H1 (cell line): ENCODE results near the gene SCN10A. TPM values are rescaled to one million over a fixed set of nuclear protein-coding genes. Genes with fewer than 3 reads are reported as not detected.

Experiments used
- CTCF ChIA-PET: fragments of 300-600 bp; sonication (Branson Sonifier 250); formaldehyde crosslinking; loops from one replicate; lab custom pipeline; 2021; ENCODE audit not compliant: partially characterized antibody; lab: Charles Lee
- POLR2A ChIA-PET: fragments of 300-600 bp; sonication (Branson Sonifier 250); formaldehyde crosslinking; loops from one replicate; lab custom pipeline; 2021; ENCODE audit warnings: inconsistent platforms; ENCODE audit not compliant: partially characterized antibody; lab: Charles Lee
- DNase-seq, 2 experiments: peaks; one replicate each; pipeline versions ENCODE4 v3.0.0 to v3.0.0-alpha.2; 2010 to 2022; ENCODE audit warnings: low spot score in 2 of 2, low read depth in 1 of 2, mixed read lengths in 1 of 2
- FAIRE-seq: peaks from 2 replicates; lab custom pipeline; 2011; peaks lifted over from hg19 to GRCh38; lab: Jason Lieb, UNC
- H2AFZ ChIP-seq: 2 replicates; pipeline ENCODE4 v1.8.1; 2012; ENCODE audit warnings: low read length, inconsistent platforms
- H2AK5ac ChIP-seq: 2 replicates; pipeline ENCODE4 v1.6.1; 2013; ENCODE audit warnings: low read depth, low read length
- H2BK120ac ChIP-seq: replicated peaks from 2 replicates; pipeline ENCODE3; 2013; ENCODE audit warnings: low read depth, low read length, inconsistent platforms
- H2BK12ac ChIP-seq: 2 replicates; pipeline ENCODE4 v1.6.1; 2013; ENCODE audit warnings: low read depth, low read length
- H2BK15ac ChIP-seq: 2 replicates; pipeline ENCODE4 v1.6.1; 2013; ENCODE audit warnings: low read length
- H2BK20ac ChIP-seq: 2 replicates; pipeline ENCODE4 v1.6.1; 2013; ENCODE audit warnings: low read length
- H2BK5ac ChIP-seq: 2 replicates; pipeline ENCODE4 v1.6.1; 2013; ENCODE audit warnings: low read depth, low read length
- H3K14ac ChIP-seq: 2 replicates; pipeline ENCODE4 v1.6.1; 2013; ENCODE audit warnings: inconsistent platforms; ENCODE audit not compliant: insufficient read length
- H3K18ac ChIP-seq: 2 replicates; pipeline ENCODE4 v1.6.1; 2013; ENCODE audit warnings: low read length; ENCODE audit errors: extremely low read depth
- H3K23ac ChIP-seq: 2 replicates; pipeline ENCODE4 v1.6.1; 2013; ENCODE audit warnings: inconsistent platforms; ENCODE audit not compliant: insufficient read length
- H3K23me2 ChIP-seq: 2 replicates; pipeline ENCODE4 v1.6.1; 2013; ENCODE audit warnings: low read depth, low read length
- H3K27ac ChIP-seq: 2 replicates; pipeline ENCODE4 v1.6.1; 2011; ENCODE audit warnings: low read depth, low read length, inconsistent platforms
- H3K27me3 ChIP-seq, 4 experiments: replicated peaks in 1 of 4; 1 replicate in 1 of 4; 2 replicates in 3 of 4; pipeline versions ENCODE4 v1.6.1 to v1.8.1; 2011 to 2013; ENCODE audit warnings: low read length in 3 of 4, mild to moderate bottlenecking in 3 of 4, inconsistent platforms in 2 of 4, mixed read lengths in 2 of 4, moderate library complexity in 1 of 4; ENCODE audit not compliant: control insufficient read depth in 3 of 4, insufficient read depth in 3 of 4; ENCODE audit errors: extremely low read depth in 1 of 4
- H3K36me3 ChIP-seq, 4 experiments: 2 replicates each; pipeline versions ENCODE4 v1.6.1 to v1.8.1; 2011 to 2013; ENCODE audit warnings: mild to moderate bottlenecking in 4 of 4, low read length in 3 of 4, moderate library complexity in 2 of 4, control low read depth in 1 of 4, inconsistent platforms in 1 of 4; ENCODE audit not compliant: insufficient read depth in 4 of 4, control insufficient read depth in 2 of 4
- H3K4ac ChIP-seq: replicated peaks from 2 replicates; pipeline ENCODE3; 2013; ENCODE audit warnings: low read length, low read depth, mixed read lengths, inconsistent platforms; ENCODE audit not compliant: insufficient read length
- H3K4me1 ChIP-seq, 4 experiments: replicated peaks in 1 of 4; 1 replicate in 1 of 4; 2 replicates in 3 of 4; pipeline versions ENCODE4 v1.6.1 to v1.8.1; 2011 to 2013; ENCODE audit warnings: low read length in 3 of 4, inconsistent platforms in 2 of 4, mixed read lengths in 1 of 4; ENCODE audit not compliant: insufficient read depth in 4 of 4, control insufficient read depth in 3 of 4
- H3K4me2 ChIP-seq, 2 experiments: 2 replicates each; pipeline versions ENCODE4 v1.6.1 to v1.8.1; 2011 to 2013; ENCODE audit warnings: low read depth in 2 of 2, low read length in 2 of 2, control low read depth in 1 of 2, inconsistent platforms in 1 of 2, mild to moderate bottlenecking in 1 of 2; ENCODE audit not compliant: insufficient read depth in 1 of 2
- H3K4me3 ChIP-seq, 4 experiments: fragments of 200-600, 300-600 bp in 1 of 4; sonication (generic), shearing (Covaris generic), sonication (Bioruptor Twin) in 1 of 4; 2 replicates each; pipeline versions ENCODE4 v1.5.1 to v1.8.1; 2011 to 2016; ENCODE audit warnings: low read length in 4 of 4, low read depth in 3 of 4, control low read depth in 2 of 4, inconsistent platforms in 2 of 4, mild to moderate bottlenecking in 2 of 4, mixed read lengths in 1 of 4, moderate library complexity in 1 of 4; ENCODE audit not compliant: insufficient read depth in 2 of 4; ENCODE audit errors: extremely low read depth in 1 of 4
- H3K56ac ChIP-seq: replicated peaks from 2 replicates; pipeline ENCODE3; 2013; ENCODE audit warnings: low read depth, mild to moderate bottlenecking, mixed read lengths, low read length, inconsistent platforms; ENCODE audit not compliant: insufficient read length
- H3K79me1 ChIP-seq: 2 replicates; pipeline ENCODE4 v1.6.1; 2013; ENCODE audit warnings: low read depth, low read length, control low read depth
- H3K79me2 ChIP-seq, 2 experiments: 2 replicates each; pipeline versions ENCODE4 v1.6.1 to v1.8.1; 2012 to 2013; ENCODE audit warnings: low read length in 2 of 2, mild to moderate bottlenecking in 2 of 2, inconsistent platforms in 1 of 2; ENCODE audit not compliant: insufficient read depth in 2 of 2, control insufficient read depth in 1 of 2
- H3K9ac ChIP-seq, 4 experiments: replicated peaks in 1 of 4; 1 replicate in 1 of 4; 2 replicates in 3 of 4; pipeline versions ENCODE4 v1.6.1 to v1.8.1; 2011 to 2013; ENCODE audit warnings: low read depth in 3 of 4, low read length in 3 of 4, control low read depth in 2 of 4, mild to moderate bottlenecking in 2 of 4, moderate library complexity in 2 of 4, inconsistent platforms in 1 of 4; ENCODE audit errors: extremely low read depth in 1 of 4
- H3K9me3 ChIP-seq, 2 experiments: 2 replicates each; pipeline versions ENCODE4 v1.6.1 to v1.8.1; 2012 to 2013; ENCODE audit warnings: mild to moderate bottlenecking in 2 of 2, moderate library complexity in 2 of 2, control low read depth in 1 of 2, inconsistent platforms in 1 of 2, low read depth in 1 of 2, low read length in 1 of 2, mixed read lengths in 1 of 2; ENCODE audit not compliant: insufficient read depth in 2 of 2
- H4K20me1 ChIP-seq, 2 experiments: replicated peaks in 1 of 2; 2 replicates each; pipeline versions ENCODE3 to v1.8.1; 2011 to 2013; ENCODE audit warnings: inconsistent platforms in 2 of 2, low read length in 2 of 2, mild to moderate bottlenecking in 1 of 2; ENCODE audit not compliant: insufficient read depth in 2 of 2, control insufficient read depth in 1 of 2
- H4K5ac ChIP-seq: 2 replicates; pipeline ENCODE4 v1.6.1; 2013; ENCODE audit warnings: low read length, low read depth, mixed read lengths, inconsistent platforms; ENCODE audit not compliant: insufficient read length
- H4K8ac ChIP-seq: 2 replicates; pipeline ENCODE4 v1.8.0; 2013; ENCODE audit warnings: mild to moderate bottlenecking, moderate library complexity, low read length, inconsistent platforms; ENCODE audit not compliant: insufficient read depth; ENCODE audit errors: extremely low read depth
- H4K91ac ChIP-seq: replicated peaks from 2 replicates; pipeline ENCODE3; 2013; ENCODE audit warnings: low read length, mixed read lengths, inconsistent platforms; ENCODE audit not compliant: insufficient read length
- CBX5 ChIP-seq: fragments of 300-800, 300-1000 bp; sonication (generic); IDR thresholded peaks from 2 replicates; pipeline ENCODE4 v1.7.1; 2016; ENCODE audit warnings: antibody characterized with exemption, low read length, low read depth
- CREB1 ChIP-seq: IDR thresholded peaks from 2 replicates; pipeline ENCODE4 v1.6.1; 2012; ENCODE audit warnings: inconsistent platforms
- EP300 ChIP-seq, 2 experiments: IDR thresholded peaks; 1 replicate in 1 of 2; 2 replicates in 1 of 2; pipeline ENCODE4 v1.6.1; 2011 to 2012; ENCODE audit warnings: low read depth in 2 of 2, low read length in 2 of 2, mild to moderate bottlenecking in 2 of 2, borderline replicate concordance in 1 of 2, inconsistent platforms in 1 of 2, moderate library complexity in 1 of 2
- KDM1A ChIP-seq: fragments of 200-600, 300-600 bp; sonication (generic); IDR thresholded peaks from 2 replicates; pipeline ENCODE4 v1.7.1; 2016; ENCODE audit warnings: mild to moderate bottlenecking, low read length, borderline replicate concordance
- MAFK ChIP-seq: IDR thresholded peaks from 2 replicates; pipeline ENCODE4 v1.6.1; 2012; ENCODE audit warnings: low read depth, mild to moderate bottlenecking, improper control_type of control experiment, low read length
- NANOG ChIP-seq: IDR thresholded peaks from 2 replicates; pipeline ENCODE4 v1.6.1; 2011; ENCODE audit warnings: low read length, low read depth, mild to moderate bottlenecking, inconsistent platforms; ENCODE audit not compliant: insufficient read depth, poor library complexity, severe bottlenecking
- RAD21 ChIP-seq, 2 experiments: IDR thresholded peaks in 1 of 2; conservative IDR thresholded peaks in 1 of 2; 2 replicates each; pipeline ENCODE4 v1.6.1; 2011; ENCODE audit warnings: low read depth in 2 of 2, low read length in 2 of 2, improper control_type of control experiment in 1 of 2, inconsistent platforms in 1 of 2, mild to moderate bottlenecking in 1 of 2, moderate library complexity in 1 of 2
- RXRA ChIP-seq: IDR thresholded peaks from 2 replicates; pipeline ENCODE4 v1.6.1; 2011; ENCODE audit warnings: low read depth, mild to moderate bottlenecking, low read length, moderate library complexity; ENCODE audit not compliant: insufficient read depth
- TEAD4 ChIP-seq: IDR thresholded peaks from 2 replicates; pipeline ENCODE4 v1.6.1; 2012; ENCODE audit warnings: low read depth, low read length, inconsistent platforms, mixed read lengths
- WGBS, 2 experiments: shearing (Covaris generic) in 1 of 2; methylation state at CpG; one replicate each; pipeline versions ENCODE4 v1.1.6 to v1.1.7; 2013 to 2015; ENCODE audit warnings: low lambda C conversion rate in 2 of 2, mixed read lengths in 2 of 2, inconsistent platforms in 1 of 2, low coverage in 1 of 2, missing lambda C conversion rate in 1 of 2; ENCODE audit not compliant: insufficient replicate concordance in 2 of 2, insufficient coverage in 1 of 2, insufficient read length in 1 of 2; ENCODE audit errors: extremely low coverage in 1 of 2, missing lambda C conversion rate in 1 of 2; 5-methylcytosine and 5-hydroxymethylcytosine counted together
- polyA plus RNA-seq, 7 experiments: library from polyadenylated mRNA; depleted of rRNA in 3 of 7; stranded (reverse) in 5 of 7; unstranded in 2 of 7; fragments of >200 nt in 5 of 7; fragments of 200-250 nt in 2 of 7; gene quantifications; 1 replicate in 5 of 7; 2 replicates in 1 of 7; 4 replicates in 1 of 7; pipeline versions ENCODE4 v1.2.1 to v1.2.3, GENCODE V29; 2011 to 2013; ENCODE audit warnings: missing spikeins in 2 of 7, mixed read lengths in 2 of 7
- total RNA-seq: library from RNA; stranded (reverse); fragmentation: NEBNext Ultra II Directional; extraction: Animal tissue kit (Norgen Biotek cat#: 25700); gene quantifications from 2 replicates; pipeline ENCODE4 v1.2.1, GENCODE V29; 2021
- TF ChIP-seq, protein P1 (sequence below): IDR thresholded peaks from 2 replicates; pipeline ENCODE4 v1.6.1; 2011; ENCODE audit warnings: low read depth, mild to moderate bottlenecking, low read length; ENCODE audit not compliant: insufficient read depth

Gene SCN10A
- total and polyA plus RNA-seq, 2 of the 8 experiments (the other 6 are each of a cell fraction or from before 2014, with no cell fraction given): not detected

DNA sequence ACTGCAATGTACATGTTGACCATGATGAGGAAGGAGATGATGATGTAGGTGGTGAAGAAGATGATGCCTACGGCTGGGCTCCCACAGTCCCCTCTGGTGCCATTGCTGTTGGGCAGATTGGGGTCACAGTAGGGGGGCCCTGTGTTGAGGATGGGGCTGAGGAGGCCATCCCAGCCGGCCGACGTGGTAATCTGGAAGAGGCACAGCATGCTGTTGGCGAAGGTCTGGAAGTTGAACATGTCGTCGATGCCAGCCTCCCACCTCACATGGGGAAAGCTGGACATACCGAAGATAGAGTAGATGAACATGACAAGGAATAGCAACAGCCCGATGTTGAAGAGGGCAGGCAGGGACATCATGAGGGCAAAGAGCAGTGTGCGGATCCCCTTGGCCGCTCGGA is 118.0 kb downstream of the SCN10A start (continued):
- no peak for TF ChIP-seq CREB1

- ChIA-PET CTCF (interaction anchor here (1.1 kb wide), 1 partner anchor 44 kb away, joined by 3 read pairs; no protein-coding TSS in a partner anchor), POLR2A (no interaction called here)
- Histone ChIP-seq H2BK15ac (no peak overlapping the region), H4K91ac (no peak overlapping the region), H3K4ac (no peak overlapping the region), H3K56ac (no peak overlapping the region), H3K4me1 (no peaks in the 10 kb centered on the region), H4K8ac (no peak overlapping the region), H4K5ac (no peak overlapping the region), H3K23ac (no peak overlapping the region), H4K20me1 (no peaks in the 10 kb centered on the region), H3K27me3 (no peaks in the 10 kb centered on the region), H3K4me2 (no peak overlapping the region), H3K9me3 (no peaks in the 10 kb centered on the region), H3K14ac (no peak overlapping the region), H3K79me2 (no peaks in the 10 kb centered on the region), H2BK20ac (no peak overlapping the region), H3K27ac (no peak overlapping the region), H3K4me3 (no peak overlapping the region), H3K79me1 (no peaks in the 10 kb centered on the region), H3K9ac (no peak overlapping the region), H2BK5ac (no peak overlapping the region), H2BK12ac (no peak overlapping the region), H3K18ac (no peak overlapping the region), H3K23me2 (no peaks in the 10 kb centered on the region), H2AFZ (no peak overlapping the region), H2BK120ac (no peak overlapping the region), H2AK5ac (no peak overlapping the region), H3K36me3 (no peaks in the 10 kb centered on the region)
- WGBS, 2 experiments: 63% methylated on average over 2 of the region's 2 CpGs; no CpG with 5 or more reads in 1 of the 2 experiments
- FAIRE-seq (no peak), DNase-seq (no peak)
- TF ChIP-seq EP300 (IDR thresholded peaks at IDR 0.05; ENCODE audit: borderline replicate concordance in 1 of 2, low read depth in 2 of 2, low read length in 2 of 2) (no peak), KDM1A (no peak), RAD21 (IDR thresholded peaks at IDR 0.05 in 1 of 2, conservative IDR thresholded peaks at IDR 0.05 in 1 of 2; ENCODE audit: low read depth in 2 of 2, low read length in 2 of 2) (no peak), TEAD4 (no peak), CBX5 (no peak), MAFK (no peak), RXRA (no peak), NANOG (no peak)
- TF ChIP-seq, protein P1, sequence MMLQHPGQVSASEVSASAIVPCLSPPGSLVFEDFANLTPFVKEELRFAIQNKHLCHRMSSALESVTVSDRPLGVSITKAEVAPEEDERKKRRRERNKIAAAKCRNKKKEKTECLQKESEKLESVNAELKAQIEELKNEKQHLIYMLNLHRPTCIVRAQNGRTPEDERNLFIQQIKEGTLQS: no peak
Observed at GRCh38 chr3:38696034-38696433, 120.0 kb downstream of the SCN10A start.
